Vagina (tissue), 2 donors: ENCODE measurements around the gene MED28. TPM values are rescaled to one million over a fixed set of nuclear protein-coding genes. Genes with fewer than 3 reads are reported as not detected.
A peak's percentile ranks its signal among the peaks of the same experiment; 100 is the strongest.
"Not testable (repeated sequence)": the region's sequence is repeated elsewhere in the genome, so short reads cannot be mapped to it uniquely, and the experiment has no call there.

Experiments
- DNase-seq, 2 donors: peaks; one replicate each; pipeline ENCODE4 v3.0.0-alpha.2; 2017; ENCODE audit errors: extremely low spot score in 2 of 2
- H3K27ac ChIP-seq: fragments of 200-600 bp; sonication (generic); one replicate; pipeline ENCODE4 v1.5.1; 2019
- H3K27me3 ChIP-seq: fragments of 200-600 bp; sonication (generic); one replicate; pipeline ENCODE4 v1.5.1; 2019
- H3K36me3 ChIP-seq, 2 donors: fragments of 200-600 bp; sonication (generic); one replicate each; pipeline ENCODE4 v1.5.1; 2017 to 2019
- H3K4me1 ChIP-seq: fragments of 200-600 bp; sonication (generic); one replicate; pipeline ENCODE4 v1.5.1; 2019
- H3K4me3 ChIP-seq, 2 donors: fragments of 200-600 bp; sonication (generic); 1 replicate in 1 of 2; 2 replicates in 1 of 2; pipeline ENCODE4 v1.5.1; 2016 to 2019
- H3K9me3 ChIP-seq: fragments of 200-600 bp; sonication (generic); one replicate; pipeline ENCODE4 v1.5.1; 2019
- CTCF ChIP-seq, 3 experiments: fragments of 450-650 bp in 2 of 3; fragments of 200-600 bp in 1 of 3; sonication (generic) in 1 of 3; IDR thresholded peaks; one replicate each; pipeline ENCODE4 v1.5.1; 2017 to 2019; ENCODE audit warnings: antibody characterized with exemption in 3 of 3, mild to moderate bottlenecking in 2 of 3, moderate library complexity in 2 of 3
- POLR2A ChIP-seq, 2 donors: fragments of 450-650 bp; IDR thresholded peaks; one replicate each; pipeline ENCODE4 v1.6.1; 2017; ENCODE audit warnings: antibody characterized with exemption in 2 of 2, mild to moderate bottlenecking in 2 of 2, moderate library complexity in 2 of 2
- POLR2AphosphoS5 ChIP-seq, 2 donors: sonication (generic); formaldehyde crosslinking; IDR thresholded peaks; one replicate each; pipeline ENCODE4 v1.9.0; 2017; ENCODE audit warnings: antibody characterized with exemption in 2 of 2, mild to moderate bottlenecking in 2 of 2, low read depth in 1 of 2; ENCODE audit not compliant: insufficient read depth in 1 of 2
- intact Hi-C: fragments of 100-400 bp; cut with DNase I; formaldehyde crosslinking; loops from one replicate; pipeline ENCODE4 v1.15.1; 2023
- total RNA-seq: library from RNA; depleted of rRNA; stranded (reverse); fragments of >200 nt; gene quantifications from one replicate; pipeline ENCODE4 v1.2.3, GENCODE V29; 2016

Gene MED28
- total RNA-seq, 1 donor from 2014 or later = 14.0 TPM

DNA sequence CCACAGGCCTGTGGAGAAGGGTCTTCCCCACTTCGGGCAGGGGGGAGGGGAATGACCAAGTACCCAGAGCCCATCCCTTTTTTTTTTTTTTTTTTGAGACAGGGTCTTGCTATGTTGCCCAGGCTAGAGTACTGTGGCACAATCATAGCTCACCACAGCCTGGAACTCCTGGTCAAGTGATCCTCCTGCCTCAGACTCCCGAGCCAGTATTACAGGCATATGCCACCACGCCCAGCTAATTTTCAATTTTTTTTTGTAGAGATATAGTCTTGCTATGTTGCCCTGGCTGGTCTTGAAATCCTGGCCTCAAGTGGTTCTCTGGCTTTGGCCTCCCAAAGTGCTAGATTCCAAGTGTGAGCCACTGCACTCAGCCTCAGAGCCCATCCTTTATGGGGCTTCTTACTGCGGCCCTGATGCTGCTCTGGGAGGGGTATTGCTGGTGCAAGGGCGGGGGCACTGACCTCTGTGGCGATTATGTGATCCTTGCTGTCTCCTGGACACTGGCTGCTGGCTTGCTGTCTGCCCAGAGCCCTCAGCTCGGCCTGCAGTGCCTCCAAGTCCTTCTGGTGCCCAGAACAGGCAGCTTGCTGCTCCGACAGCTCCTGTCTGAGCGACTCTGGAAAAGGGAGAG lies 32.9 kb downstream of the MED28 start:
- DNase-seq = no peak
- no peaks in the 10 kb centered on the region for H3K4me1 ChIP-seq
- H3K9me3 ChIP-seq = no peaks in the 10 kb centered on the region
- no peaks in the 10 kb centered on the region for H3K27me3 ChIP-seq
- intact Hi-C loops = no loop called here
- H3K36me3 ChIP-seq = no peaks in the 10 kb centered on the region
- no peak for TF ChIP-seq POLR2AphosphoS5 (IDR thresholded peaks at IDR 0.05; ENCODE audit: insufficient read depth in 1 of 2, low read depth in 1 of 2)
- no peak for TF ChIP-seq CTCF (IDR thresholded peaks at IDR 0.05)
- no peak for TF ChIP-seq POLR2A (IDR thresholded peaks at IDR 0.05)
- H3K4me3 ChIP-seq = no peak overlapping the region
- no peak overlapping the region for H3K27ac ChIP-seq

DNA sequence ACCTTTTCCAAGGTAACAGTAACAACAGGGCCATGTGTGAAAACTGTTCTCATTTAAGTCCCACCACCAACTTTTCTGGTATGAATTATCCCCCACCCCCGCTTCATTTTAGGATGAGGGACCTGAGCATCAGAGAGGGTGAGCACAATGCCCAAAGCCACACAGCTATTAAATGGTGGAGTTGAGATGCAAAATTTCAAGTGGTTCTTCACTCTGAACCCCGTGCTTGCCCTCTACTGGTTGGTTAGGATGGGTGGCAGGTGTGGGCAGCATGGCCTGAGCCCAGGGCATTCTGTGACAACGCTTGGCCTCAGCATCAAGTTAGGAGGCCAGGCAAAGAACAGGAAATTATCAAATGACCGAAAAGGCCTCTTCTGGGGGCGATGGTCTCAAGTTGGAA lies 33.5 kb downstream of the MED28 start:
- intact Hi-C loops = no loop called here
- no peak for TF ChIP-seq POLR2A (IDR thresholded peaks at IDR 0.05)
- no peak for TF ChIP-seq POLR2AphosphoS5 (IDR thresholded peaks at IDR 0.05; ENCODE audit: insufficient read depth in 1 of 2, low read depth in 1 of 2)
- DNase-seq = peak in 1 of 2 donors; percentile 37

GRCh38 chr4:17650406-17650805 lies 36.0 kb downstream of the MED28 start:
- no peak overlapping the region for H3K27ac ChIP-seq
- peak in 1 of 2 donors; percentile 34 for DNase-seq
- TF ChIP-seq CTCF (IDR thresholded peaks at IDR 0.05) (no peak), POLR2A (IDR thresholded peaks at IDR 0.05) (no peak), POLR2AphosphoS5 (IDR thresholded peaks at IDR 0.05; ENCODE audit: insufficient read depth in 1 of 2, low read depth in 1 of 2) (no peak)
- no peaks in the 10 kb centered on the region for H3K4me1 ChIP-seq
- no peaks in the 10 kb centered on the region for H3K27me3 ChIP-seq
- intact Hi-C loops = no loop called here
- H3K36me3 ChIP-seq = no peaks in the 10 kb centered on the region
- H3K9me3 ChIP-seq = no peaks in the 10 kb centered on the region
- H3K4me3 ChIP-seq = no peak overlapping the region

More for the DNA sequence above, 33.5 kb downstream of the MED28 start:
- Histone ChIP-seq H3K9me3 (no peaks in the 10 kb centered on the region), H3K27me3 (no peaks in the 10 kb centered on the region), H3K4me3 (no peak overlapping the region), H3K4me1 (no peaks in the 10 kb centered on the region), H3K27ac (no peak overlapping the region), H3K36me3 (no peaks in the 10 kb centered on the region)

GRCh38 chr4:17654701-17655100 lies 40.3 kb downstream of the MED28 start:
- Histone ChIP-seq H3K4me1 (no peaks in the 10 kb centered on the region), H3K9me3 (no peaks in the 10 kb centered on the region), H3K27me3 (no peaks in the 10 kb centered on the region), H3K27ac (no peak overlapping the region), H3K36me3 (no peaks in the 10 kb centered on the region), H3K4me3 (no peak overlapping the region)
- no peak for DNase-seq
- TF ChIP-seq POLR2A (IDR thresholded peaks at IDR 0.05) = no peak
- TF ChIP-seq POLR2AphosphoS5 (IDR thresholded peaks at IDR 0.05; ENCODE audit: insufficient read depth in 1 of 2, low read depth in 1 of 2) = no peak
- TF ChIP-seq CTCF (IDR thresholded peaks at IDR 0.05) = no peak
- intact Hi-C loops = no loop called here

GRCh38 chr4:17657090-17657489 lies 42.6 kb downstream of the MED28 start:
- no peak overlapping the region for H3K4me3 ChIP-seq
- no peak overlapping the region for H3K27ac ChIP-seq
- H3K36me3 ChIP-seq = no peaks in the 10 kb centered on the region
- H3K27me3 ChIP-seq = no peaks in the 10 kb centered on the region
- no peak for DNase-seq
- H3K9me3 ChIP-seq = no peaks in the 10 kb centered on the region
- TF ChIP-seq POLR2AphosphoS5 (IDR thresholded peaks at IDR 0.05; ENCODE audit: insufficient read depth in 1 of 2, low read depth in 1 of 2) = no peak
- no peak for TF ChIP-seq POLR2A (IDR thresholded peaks at IDR 0.05)
- H3K4me1 ChIP-seq = no peaks in the 10 kb centered on the region
- intact Hi-C loops = no loop called here

GRCh38 chr4:17657849-17658248 lies 43.4 kb downstream of the MED28 start:
- H3K4me3 ChIP-seq = no peak overlapping the region
- TF ChIP-seq POLR2AphosphoS5 (IDR thresholded peaks at IDR 0.05; ENCODE audit: insufficient read depth in 1 of 2, low read depth in 1 of 2) = no peak
- no peak for TF ChIP-seq POLR2A (IDR thresholded peaks at IDR 0.05)
- no peak for TF ChIP-seq CTCF (IDR thresholded peaks at IDR 0.05)
- no peak for DNase-seq
- H3K27me3 ChIP-seq = no peaks in the 10 kb centered on the region
- no peaks in the 10 kb centered on the region for H3K4me1 ChIP-seq
- H3K27ac ChIP-seq = no peak overlapping the region
- intact Hi-C loops = no loop called here
- no peaks in the 10 kb centered on the region for H3K9me3 ChIP-seq
- no peaks in the 10 kb centered on the region for H3K36me3 ChIP-seq

DNA sequence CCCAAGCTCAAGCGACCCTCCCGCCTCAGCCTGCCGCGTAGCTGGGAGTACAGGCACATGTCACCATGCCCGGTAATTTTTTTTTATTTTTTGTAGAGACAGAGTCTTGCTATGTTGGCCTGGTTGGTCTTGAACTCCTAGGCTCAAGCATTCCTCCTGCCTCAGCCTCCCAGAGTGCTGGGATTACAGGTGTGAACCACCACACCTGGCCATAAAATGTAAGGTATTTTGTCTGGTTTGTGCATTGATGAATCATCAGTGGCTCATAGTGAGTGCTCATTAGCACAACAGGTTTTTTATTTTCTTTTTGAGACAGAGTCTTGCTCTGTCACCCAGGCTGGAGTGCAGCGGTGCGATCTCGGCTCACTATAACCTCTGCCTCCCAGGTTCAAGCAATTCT lies 44.8 kb downstream of the MED28 start:
- DNase-seq, intact Hi-C loops: not testable (repeated sequence)

More for the DNA sequence above, 44.8 kb downstream of the MED28 start:
- H3K4me3 ChIP-seq, H3K36me3 ChIP-seq, H3K27me3 ChIP-seq, H3K27ac ChIP-seq, H3K9me3 ChIP-seq, H3K4me1 ChIP-seq: not testable (repeated sequence)
